NCI-H2029 (cell line): ENCODE measurements around the gene FRMD4A.
"Not testable (repeated sequence)": the region's sequence is repeated elsewhere in the genome, so short reads cannot be mapped to it uniquely, and the experiment has no call there.

ENCODE experiments used
- DNase-seq: peaks from one replicate; lab custom pipeline; 2025; lab: John Stamatoyannopoulos, UW

FRMD4A gene

DNA sequence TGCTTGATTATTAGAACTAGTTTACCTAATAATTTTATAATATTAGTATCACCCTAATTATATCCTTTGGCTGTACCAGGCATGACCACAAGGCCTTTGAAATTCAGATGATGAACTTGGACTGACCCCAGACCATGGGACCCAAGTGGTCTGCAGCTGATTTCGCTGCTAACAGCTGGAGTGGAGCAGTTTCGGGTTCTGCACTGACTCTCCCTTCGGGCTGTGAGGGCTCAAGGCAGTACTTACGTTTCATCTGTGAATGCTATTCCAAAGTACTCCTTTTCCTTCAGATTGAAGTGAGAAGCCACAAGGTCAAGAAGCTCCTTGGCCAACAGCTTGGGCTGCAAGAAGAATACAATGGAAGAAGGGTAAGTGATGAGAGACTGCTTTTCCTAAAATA lies 520.2 kb downstream of the FRMD4A start:
- no peak for DNase-seq

DNA sequence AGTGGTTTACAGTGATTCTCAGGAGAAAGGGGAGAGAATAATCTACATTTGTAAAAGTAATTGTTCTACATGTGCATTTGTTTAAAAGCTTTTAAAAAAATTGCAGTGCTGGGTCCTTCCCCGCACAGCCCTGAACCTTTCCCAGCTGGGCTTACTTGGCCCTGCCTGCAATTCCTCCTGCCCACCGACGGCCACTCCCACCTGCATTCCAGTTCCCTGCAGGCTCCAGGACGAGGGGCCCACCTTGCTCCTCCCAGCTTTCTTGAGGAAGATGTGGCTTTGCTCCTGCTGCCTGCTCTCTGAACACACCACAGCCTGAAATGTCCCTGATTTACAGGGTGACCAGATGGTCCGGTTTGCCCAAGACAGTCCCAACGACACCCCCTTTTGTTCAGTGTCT lies 521.3 kb downstream of the FRMD4A start:
- DNase-seq, result no peak

DNA sequence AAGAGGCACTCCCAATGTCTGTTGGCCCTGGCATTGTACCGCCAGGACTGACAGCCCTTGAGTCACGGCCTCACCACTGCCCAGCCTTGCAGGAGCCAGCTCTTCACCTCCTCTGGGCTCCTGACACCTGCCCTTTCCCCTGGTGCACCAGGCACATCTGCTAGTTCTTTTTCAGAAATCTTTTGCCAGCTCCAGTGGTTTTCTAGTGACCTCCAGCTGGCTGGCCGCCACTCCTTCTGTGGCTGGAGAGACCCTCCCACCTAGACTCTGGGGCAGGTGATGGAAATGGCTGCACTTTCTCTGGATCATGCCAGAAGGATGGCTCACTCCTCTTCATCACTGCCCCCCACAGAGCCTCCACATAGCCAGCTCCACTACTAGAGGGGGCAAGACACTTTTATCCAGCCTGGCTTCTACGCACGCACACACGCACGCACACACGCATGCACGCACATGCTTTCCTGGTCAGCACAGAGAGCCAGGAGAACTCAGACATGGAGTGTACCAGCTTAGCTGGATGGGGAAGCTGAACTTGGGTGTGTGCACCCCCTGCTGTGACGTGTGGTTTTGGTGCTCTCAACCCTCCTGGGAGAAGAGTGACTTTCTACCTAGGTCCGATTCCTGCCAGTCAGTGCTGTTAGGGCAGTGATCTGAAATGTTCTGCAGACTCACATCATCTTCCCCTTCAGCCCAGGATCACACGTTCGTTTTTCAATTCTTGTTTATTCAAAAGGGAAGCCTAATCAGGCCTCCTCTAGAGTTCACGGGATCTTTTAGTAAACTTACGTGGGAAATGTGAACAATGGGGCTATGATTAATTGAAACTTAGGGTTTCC lies 522.0 kb downstream of the FRMD4A start:
- peak; percentile 8 for DNase-seq

DNA sequence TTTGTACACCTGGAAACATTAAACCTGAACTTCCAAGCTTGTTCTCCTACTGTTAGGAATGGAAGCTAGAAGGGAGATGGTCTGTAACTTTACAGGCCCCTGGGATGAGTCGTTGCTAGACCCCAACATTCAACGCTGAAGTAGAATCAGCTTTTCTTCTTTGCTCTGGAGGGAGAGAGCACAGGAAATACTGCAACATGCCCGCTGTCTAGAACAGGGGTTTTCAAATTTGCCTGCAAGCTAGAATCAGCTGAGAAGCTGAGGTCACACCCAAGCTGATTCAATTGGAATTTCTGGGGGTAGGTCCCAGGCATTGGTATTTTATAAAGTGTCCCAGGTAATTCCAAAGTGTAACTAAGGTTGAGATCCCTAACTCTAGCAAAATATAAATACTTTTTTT lies 524.3 kb downstream of the FRMD4A start:
- no peak for DNase-seq

DNA sequence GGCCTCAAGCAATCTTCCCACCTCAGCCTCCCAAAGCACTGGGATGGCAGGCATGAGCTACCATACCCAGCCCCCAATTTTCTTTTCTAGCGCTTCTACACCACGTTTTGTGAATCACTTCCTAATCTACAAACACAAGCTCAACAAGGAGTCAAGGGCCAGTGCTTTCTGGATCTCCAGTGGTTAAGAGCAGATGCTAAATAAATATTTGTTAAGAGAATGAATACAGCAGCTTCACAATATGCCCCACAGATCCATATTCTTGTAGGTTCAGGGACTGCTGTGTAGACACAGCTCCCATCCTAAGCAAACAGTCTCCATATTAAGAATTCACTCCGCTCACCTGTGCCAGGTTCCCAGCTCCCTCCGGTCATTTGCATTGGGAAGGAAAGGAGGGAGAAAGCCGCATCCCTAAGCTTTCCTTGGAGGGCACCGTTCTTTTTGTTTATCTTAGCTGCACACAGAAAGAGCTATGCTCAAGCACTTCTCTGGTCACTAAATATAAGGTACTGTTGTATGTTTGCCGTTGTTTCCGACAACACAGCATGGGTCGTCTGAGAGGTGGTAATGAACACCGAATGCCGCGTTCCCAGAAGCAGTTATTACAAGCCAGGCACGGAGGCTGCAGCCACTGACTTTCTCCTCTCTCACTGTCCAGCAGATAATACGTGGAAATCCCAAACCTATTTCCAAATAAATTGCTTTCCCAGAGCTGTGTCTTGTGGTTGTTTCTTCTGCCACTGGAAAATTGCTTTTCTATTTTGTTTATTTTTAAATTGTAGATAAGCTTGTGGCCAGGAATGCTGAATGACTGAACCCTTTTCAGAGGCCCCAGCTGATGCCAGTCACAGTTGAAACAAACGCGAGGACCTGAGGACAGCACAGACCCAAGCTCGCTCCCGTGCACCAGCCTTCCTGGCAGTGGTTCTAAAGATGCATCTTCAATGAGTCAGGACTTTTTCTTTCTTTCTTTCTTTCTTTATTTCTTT lies 526.9 kb downstream of the FRMD4A start:
- DNase-seq, result peak; percentile 75

DNA sequence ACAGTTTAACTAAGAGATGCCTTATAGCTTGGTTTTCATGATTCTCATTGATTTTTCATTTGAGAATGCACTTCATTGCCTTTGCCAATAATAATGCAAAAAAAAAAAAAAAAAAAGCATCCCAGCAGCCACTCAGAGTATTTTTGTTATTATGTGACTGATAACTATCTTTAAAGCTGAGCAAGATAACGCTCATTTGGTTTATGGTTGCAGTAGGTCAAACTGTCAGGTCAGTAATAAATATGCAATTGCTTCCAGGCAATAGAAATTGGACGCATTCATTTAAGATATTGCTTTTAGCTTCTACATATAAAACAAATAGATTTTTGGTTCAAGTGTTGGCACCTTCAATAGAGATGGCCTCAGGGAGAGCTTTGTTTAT lies 528.8 kb downstream of the FRMD4A start:
- no peak for DNase-seq

DNA sequence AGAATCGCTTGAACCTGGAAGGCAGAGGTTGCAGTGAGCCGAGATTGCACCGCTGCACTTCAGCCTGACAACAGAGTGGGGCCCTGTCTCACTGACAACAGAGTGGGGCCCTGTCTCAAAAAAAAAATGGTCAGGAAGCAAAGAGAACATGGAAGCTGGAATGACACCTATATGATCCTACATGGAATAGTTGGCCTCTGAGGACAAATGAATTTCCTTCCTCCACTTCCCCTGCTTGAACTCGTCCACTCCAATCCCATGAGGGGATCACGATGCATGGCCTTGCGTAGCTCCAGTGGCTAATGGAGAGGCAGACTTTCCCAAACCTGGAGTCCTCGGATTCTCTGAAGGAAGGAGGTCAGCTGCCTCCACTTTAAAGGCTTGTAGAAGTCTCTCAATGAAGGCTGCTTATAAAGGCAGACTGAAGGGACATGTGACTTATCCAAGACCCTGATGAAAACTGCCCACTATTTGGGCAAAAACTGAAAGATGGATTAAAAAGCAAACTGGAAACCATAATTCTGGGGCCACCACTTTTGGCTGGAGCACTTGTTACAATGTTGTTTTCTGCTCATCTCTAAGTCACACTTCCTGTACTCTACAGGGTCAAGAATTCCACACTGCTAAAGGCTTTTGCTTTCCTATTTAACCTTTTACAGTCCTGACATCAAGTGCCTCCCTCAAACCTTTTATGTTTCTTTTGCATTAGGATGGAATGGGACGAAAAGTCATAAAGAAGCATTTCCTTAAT lies 529.4 kb downstream of the FRMD4A start:
- DNase-seq, result no peak

DNA sequence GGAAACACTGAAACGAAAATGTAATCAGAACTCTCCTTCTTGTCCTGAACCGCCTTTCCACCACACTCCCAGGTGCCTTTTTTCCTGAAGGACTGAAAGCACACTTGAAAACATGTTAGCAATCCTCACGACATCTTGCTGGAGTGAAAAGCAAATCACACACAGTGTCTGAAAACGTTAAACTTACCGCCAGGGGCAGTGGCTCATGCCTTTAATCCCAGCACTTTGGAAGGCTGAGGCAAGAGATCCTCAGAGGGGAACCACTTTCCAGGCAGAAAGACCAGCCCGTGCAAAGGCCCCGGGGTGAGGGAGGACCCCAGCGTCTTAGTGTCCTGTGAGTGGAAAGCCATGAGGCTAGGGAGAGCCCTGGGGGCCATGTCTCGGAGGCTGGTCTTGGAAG lies 533.6 kb downstream of the FRMD4A start:
- DNase-seq, result no peak

DNA sequence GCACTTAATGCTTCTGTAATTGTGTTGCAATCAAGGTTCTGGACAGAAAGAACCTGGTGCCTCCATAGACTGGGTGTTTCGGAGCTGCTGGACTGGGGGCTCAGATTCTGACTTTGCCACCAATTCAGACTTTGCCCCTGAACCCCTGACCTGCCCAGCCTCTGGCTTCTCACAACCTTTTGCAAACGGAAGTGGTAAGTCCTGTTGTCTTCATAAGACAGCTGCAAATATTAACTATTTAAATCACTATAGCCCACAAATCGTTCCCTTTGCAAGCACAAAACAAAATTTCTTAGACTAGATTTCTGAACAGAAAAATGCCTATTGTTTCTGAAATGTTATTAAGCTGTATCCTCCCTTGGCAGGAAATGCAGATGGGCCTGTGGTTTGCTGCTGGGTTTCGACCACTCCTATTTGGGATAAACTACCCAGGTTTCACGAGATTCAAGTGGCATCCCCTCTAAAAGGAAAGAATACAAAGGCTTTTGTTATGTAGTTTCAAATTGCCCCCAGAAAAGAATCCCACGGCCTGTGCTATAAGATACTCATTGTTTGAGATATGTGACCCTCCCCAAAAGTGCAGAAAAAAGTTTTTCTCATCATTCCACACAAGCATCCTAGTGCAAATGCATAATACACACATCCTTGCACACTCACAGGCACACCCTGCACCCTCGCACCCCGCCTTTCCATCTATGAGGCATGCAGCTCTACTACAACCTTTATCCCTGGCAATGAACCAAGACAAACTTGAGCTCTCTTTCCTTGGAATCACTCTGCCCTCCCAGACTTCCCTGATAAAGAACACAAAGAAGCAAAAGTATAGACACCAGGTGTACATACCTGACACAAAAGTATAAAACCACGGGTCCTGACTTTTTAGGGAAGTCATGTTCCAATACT lies 534.8 kb downstream of the FRMD4A start:
- DNase-seq, result no peak

DNA sequence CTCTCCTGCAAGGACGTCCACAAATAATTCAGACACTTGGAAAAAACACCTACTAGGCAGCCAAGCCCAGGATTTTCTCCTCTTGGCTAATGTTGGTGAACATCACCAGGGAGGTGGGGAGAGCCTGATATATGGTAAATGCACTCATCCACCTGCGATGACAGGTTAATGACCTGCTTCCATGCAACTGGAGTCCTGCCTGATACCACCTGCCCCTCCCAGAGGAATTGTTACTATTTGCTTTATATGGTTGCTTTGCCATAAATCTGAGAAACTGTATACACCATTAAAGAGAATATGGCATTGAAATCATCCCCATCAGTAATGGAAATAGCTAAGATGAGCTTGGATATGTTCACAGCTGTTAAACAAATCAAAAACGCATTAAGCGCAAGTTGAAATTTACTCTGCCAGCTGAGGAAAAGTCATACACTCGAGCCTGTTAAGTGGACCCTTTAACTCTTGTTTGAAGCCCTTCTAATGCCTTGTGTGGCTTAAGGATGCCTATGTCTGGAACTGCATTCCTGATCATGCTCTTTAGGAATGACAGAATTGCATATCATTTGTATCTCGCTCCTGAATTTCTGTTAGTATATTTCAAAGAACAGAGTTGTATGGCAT lies 535.6 kb downstream of the FRMD4A start:
- no peak for DNase-seq

DNA sequence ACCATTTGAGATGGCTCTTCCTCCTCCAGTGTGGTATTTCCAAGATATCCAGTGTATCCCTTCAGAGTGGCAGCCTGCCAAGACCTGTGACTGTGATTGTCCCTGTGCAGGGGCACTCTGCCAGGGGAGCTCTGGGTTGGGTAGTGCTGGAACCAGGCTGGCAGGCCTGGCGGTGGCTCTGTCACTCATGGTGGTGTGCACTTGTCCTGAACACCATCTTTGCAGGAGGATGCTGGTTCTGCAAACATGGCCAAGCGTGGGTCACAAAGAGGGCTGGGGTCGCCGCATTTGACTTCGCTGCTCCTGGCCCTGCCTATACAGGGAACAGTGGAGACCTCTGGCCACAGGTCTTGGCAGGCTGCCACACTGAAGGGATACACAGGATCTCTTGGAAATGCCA lies 538.7 kb downstream of the FRMD4A start:
- peak; percentile 69 for DNase-seq

DNA sequence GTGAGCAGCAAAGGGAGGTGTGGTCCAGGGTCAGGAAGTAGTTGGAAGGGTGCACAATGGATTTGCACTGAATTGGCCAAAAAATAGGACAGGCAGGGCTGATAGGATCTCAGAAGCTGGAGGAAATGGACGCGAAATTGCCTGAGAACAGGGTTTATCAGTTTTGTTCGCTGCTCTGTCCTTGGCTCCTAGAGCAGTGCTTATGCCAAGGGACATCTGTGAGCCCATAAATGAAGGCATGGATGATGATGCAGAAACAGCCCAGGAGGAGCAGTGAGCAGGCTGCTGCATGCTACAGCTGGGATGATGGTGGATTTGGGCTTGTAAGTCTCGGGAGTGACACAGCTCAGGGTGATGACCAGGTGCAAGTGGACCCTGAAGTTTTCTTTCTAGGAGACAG lies 539.2 kb downstream of the FRMD4A start:
- DNase-seq, result no peak

DNA sequence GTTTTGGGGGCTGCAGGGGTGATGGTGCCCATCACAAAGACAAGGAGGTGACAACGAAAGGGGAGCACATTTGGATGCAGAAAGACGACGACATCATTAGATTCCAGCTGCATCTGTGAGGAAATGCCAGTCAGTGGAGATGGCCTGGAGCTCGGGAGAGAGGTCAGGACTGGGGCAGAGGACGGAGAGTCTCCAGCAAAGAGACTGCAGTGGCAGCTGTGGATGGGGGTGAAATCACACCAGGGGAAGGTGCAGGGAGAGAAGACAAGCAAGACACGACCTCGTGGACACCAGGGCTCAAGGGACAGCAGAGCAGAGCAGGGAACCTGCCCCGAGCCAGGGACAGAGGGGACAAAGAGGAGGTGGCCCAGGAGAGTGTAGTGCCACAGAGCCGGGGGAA lies 540.5 kb downstream of the FRMD4A start:
- no peak for DNase-seq

DNA sequence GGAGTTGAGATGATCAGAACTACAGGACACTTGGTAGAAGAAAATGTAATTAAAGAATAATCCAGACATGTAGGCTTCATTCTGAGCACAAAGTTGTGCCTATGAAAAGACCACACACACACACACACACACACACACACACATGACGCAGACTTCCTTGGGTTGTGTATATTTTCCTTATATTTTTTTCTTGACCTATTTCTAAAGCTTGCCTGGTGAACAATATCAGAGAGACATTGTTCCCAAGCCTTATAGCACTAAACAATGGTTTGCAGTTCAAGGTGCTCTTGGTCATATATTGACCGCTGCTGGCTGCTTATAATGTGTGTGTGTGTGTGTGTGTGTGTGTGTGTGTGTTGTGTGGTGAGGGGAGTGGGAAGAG lies 541.3 kb downstream of the FRMD4A start:
- no peak for DNase-seq

DNA sequence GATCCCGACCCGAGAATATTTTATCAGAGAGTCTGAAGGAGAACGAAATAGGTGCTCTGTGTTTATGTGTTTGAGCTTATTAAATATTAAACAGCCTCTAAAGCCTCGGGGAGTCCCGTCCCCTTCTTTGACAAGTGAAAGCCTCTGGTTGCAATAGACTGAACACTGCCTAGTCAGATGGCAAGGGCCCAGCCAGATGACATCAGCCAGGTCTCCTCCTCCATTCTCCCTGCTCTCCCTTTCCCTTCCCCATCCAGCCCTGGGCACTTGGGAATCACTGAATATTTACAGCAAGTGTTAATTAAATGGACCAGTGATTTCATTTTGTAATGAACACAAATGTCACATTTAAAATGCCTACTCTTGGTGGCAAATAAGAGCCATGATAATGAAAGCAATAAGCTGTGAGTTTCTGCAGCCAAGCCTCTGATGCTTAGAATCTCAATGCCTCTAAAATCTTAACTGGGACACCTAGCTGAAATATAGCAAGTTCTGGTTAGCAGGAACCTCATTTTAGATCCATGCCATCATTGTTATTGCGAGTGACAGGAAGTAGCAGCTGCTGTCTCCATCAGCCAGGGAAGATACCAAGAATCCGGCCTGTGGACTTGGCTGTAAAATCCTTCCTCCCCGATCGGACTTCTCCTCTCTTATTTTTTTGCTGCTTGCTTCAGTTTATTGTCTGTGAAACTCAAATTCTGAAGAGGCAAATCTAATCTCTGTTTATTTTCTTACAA lies 541.8 kb downstream of the FRMD4A start:
- DNase-seq, result no peak

DNA sequence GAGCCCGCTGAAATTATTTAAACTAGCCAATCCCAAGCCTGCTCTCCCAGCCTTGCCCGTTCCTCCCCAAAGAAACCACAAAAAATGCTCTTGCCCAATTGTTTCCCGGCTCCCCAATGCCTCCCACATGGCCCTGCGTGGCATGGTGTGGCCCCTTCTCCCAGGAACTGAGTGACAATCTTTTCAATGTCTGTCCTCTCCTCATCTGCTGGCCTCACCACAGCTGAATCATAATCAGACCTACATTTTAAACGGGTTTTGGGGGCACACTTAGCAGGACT lies 542.5 kb downstream of the FRMD4A start:
- no peak for DNase-seq

DNA sequence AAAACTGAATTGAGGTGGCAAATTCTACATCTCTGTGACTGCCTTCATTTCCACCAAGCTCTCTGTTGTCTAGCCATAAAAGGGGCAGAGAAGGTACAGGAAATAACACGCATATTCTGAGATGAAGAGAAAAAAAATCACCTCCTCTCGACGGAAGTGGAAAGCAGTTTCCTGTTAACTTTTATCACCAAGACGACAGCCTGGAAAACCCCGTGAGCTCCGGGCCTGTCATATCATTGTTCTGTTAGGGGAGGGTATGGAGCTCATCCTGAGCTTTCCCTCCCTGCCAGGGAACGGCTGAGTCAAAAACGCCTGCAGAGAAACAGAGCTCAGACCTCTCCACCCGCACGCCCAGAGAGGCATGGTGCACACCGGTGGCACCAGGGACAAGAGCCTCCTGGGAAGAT lies 543.7 kb downstream of the FRMD4A start:
- no peak for DNase-seq

DNA sequence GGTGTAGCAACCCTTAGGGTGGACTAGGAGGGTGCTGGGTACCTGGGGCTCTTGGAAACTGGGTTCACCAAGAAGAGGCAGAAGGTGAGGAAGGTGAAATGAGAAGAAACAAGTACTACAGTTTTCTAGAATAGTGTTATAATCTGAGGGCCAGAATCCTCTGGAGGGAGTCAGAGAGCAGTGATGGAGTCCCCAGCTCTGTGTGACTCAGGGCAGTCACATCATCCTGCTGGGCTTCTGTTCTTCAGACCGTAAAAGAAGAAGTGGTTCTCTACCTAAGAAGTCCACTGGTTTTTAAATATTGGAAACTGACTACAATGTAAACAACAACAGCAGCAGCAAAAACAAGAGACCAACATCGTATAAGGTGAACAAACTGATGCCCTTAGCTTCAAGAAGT lies 546.7 kb downstream of the FRMD4A start:
- no peak for DNase-seq

DNA sequence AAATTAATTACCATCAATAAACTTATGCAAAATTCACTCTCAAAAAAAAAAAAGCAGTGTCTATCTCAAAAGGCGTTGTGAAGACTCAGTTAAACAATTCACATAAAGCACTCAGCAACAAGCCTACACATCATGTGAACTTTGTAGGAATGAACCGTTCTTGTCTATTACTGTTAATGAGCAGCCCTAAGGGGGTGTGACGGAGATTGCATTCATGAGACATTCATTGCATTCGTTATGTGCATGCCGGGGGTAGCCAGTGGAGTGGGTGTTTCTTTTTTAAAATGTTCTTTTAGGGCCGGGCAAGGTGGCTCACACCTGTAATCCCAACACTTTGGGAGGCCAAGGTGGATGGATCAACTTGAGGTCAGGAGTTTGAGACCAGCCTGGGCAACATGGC lies 551.0 kb downstream of the FRMD4A start:
- no peak for DNase-seq

DNA sequence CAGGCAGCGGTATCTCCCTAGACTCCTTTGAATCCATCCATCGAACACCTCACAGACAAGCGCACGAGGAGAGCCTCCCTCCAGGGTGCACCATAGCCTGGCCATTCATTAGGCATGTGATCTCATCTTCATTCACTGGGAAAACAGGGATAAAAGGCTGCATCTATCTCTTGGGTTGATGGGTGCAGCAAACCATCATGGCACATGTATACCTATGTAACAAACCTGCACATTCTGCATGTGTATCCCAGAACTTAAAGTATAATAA lies 552.1 kb downstream of the FRMD4A start:
- not testable (repeated sequence) for DNase-seq

DNA sequence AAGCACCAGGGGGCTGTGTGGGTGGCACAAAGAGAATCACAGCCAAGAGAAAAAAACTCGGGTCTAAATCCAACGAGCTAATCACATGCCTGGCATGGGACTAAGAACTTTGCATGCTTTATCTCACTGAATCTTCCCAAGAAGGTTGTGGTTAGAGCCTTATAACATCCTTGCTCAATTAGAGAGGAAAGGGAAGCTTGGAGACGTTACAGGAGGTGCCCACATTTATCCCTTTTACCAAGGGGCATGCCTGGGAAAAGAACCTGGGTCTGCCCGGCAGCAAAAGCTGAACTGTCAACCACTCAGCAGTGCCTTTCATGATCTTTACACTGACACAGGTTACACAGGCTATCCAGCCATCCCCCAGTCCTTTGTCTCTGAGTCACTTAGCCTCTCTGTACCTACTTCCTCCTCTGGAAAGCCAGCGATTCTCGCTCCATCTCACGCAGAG lies 553.8 kb downstream of the FRMD4A start:
- no peak for DNase-seq
